Measurements from ENCODE around the gene AMIGO1. TPM values are rescaled to one million over a fixed set of nuclear protein-coding genes. Genes with fewer than 3 reads are reported as not detected.

The AMIGO1 gene
- total and polyA plus RNA-seq, 8 donors: 1.6 to 5.8 (median 5.0) TPM

GRCh38 chr1:109523706-109524105, 14.2 kb upstream of the AMIGO1 start:
- H3K4me1 ChIP-seq: no peaks in the 10 kb centered on the region
- TF ChIP-seq, protein P1, sequence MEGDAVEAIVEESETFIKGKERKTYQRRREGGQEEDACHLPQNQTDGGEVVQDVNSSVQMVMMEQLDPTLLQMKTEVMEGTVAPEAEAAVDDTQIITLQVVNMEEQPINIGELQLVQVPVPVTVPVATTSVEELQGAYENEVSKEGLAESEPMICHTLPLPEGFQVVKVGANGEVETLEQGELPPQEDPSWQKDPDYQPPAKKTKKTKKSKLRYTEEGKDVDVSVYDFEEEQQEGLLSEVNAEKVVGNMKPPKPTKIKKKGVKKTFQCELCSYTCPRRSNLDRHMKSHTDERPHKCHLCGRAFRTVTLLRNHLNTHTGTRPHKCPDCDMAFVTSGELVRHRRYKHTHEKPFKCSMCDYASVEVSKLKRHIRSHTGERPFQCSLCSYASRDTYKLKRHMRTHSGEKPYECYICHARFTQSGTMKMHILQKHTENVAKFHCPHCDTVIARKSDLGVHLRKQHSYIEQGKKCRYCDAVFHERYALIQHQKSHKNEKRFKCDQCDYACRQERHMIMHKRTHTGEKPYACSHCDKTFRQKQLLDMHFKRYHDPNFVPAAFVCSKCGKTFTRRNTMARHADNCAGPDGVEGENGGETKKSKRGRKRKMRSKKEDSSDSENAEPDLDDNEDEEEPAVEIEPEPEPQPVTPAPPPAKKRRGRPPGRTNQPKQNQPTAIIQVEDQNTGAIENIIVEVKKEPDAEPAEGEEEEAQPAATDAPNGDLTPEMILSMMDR (IDR thresholded peaks at IDR 0.05): no peak
- intact Hi-C loops (cut with DNase I): loop anchor here in 1 of 3 donors (10.0 kb wide), 1 partner anchor 249 kb away; no protein-coding TSS in a partner anchor
- FAIRE-seq: no peak
- H3K9me3 ChIP-seq: no peaks in the 10 kb centered on the region
- 69 to 88% methylated on average over 2 of the region's 2 CpGs for WGBS, 2 donors
- no peak overlapping the region for H3K27ac ChIP-seq
- ATAC-seq: no peak
- H3K4me3 ChIP-seq: no peak overlapping the region
- no peaks in the 10 kb centered on the region for H3K36me3 ChIP-seq
- no peak for DNase-seq
- H3K27me3 ChIP-seq: no peaks in the 10 kb centered on the region

- WGBS, 2 donors: 81 to 88% methylated on average over 7 of the region's 7 CpGs
- intact Hi-C loops (cut with DNase I): loop anchor here in 1 of 3 donors (10.0 kb wide), 1 partner anchor 247 kb away; no protein-coding TSS in a partner anchor
- ATAC-seq: no peak
These were observed 12.5 kb upstream of the AMIGO1 start for GRCh38 chr1:109522026-109522425.

DNA sequence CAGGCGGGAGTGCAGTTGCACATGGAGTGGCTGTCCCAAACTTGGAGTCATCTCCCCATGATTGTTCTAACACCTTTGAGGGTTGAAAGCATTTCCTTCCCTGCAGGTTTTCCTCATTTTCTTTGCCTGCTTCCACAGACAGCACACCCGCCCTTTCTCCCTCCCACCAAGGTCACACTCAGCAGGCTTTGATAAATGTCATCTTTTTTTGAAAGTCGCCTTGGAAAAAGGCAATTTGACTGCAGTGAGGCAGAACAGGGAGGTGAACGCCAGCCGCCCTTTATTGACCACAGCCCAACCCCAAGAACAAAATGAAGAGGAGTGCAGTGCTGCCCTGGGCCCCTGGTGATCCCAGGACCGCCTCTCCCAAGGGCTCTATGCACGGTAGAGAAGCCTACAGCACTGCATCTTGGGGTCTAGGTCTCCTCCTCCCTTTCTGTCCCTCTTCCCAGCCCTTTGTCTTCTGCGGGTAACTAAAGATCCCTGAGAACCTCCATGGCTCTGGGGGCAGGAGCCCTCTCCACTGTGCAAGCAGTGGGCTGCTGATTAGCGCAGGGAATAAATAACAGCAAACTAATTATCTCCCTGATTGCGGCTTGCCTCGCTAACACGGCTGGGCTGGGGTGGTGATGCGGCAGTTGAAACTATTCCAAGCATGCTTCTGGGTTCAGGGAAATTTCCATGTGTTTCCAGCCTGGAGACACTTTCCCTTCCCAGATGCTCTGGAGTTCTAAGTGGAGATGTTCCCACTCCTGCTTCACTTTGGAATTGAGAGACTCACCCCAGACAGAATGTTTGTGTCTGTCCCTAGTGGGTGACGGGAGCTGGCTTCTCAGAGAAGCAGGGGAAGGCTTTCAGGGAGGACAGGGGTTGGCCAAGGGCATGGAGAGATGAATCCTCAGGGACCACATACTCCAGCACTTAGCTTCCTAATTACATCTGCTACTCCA, 11.8 kb upstream of the AMIGO1 start:
- TF ChIP-seq, protein P1 (IDR thresholded peaks at IDR 0.05): no peak
- no peaks in the 10 kb centered on the region for H3K36me3 ChIP-seq
- WGBS, 2 donors: 36% methylated on average over 14 of the region's 14 CpGs
- H3K27ac ChIP-seq: no peak overlapping the region
- no peaks in the 10 kb centered on the region for H3K27me3 ChIP-seq
- intact Hi-C loops (cut with DNase I): loop anchor here in 1 of 3 donors (10.0 kb wide), 1 partner anchor 246 kb away; no protein-coding TSS in a partner anchor
- DNase-seq (no peak), ATAC-seq (peak in 1 of 4 donors; percentile 12), FAIRE-seq (no peak)
- no peaks in the 10 kb centered on the region for H3K9me3 ChIP-seq
- H3K4me3 ChIP-seq: no peak overlapping the region
- H3K4me1 ChIP-seq: no peaks in the 10 kb centered on the region

More at GRCh38 chr1:109522026-109522425, 12.5 kb upstream of the AMIGO1 start:
- no peaks in the 10 kb centered on the region for H3K9me3 ChIP-seq
- H3K4me1 ChIP-seq: no peaks in the 10 kb centered on the region
- TF ChIP-seq, protein P1 (IDR thresholded peaks at IDR 0.05): no peak
- no peak for FAIRE-seq
- H3K27ac ChIP-seq: no peak overlapping the region
- H3K36me3 ChIP-seq: no peaks in the 10 kb centered on the region
- no peak overlapping the region for H3K4me3 ChIP-seq
- H3K27me3 ChIP-seq: no peaks in the 10 kb centered on the region
- no peak for DNase-seq

- 77 to 82% methylated on average over 5 of the region's 5 CpGs for WGBS, 2 donors
- Histone ChIP-seq H3K4me3 (no peak overlapping the region), H3K36me3 (no peaks in the 10 kb centered on the region), H3K9me3 (no peaks in the 10 kb centered on the region), H3K27ac (no peak overlapping the region), H3K4me1 (no peaks in the 10 kb centered on the region), H3K27me3 (no peaks in the 10 kb centered on the region)
- TF ChIP-seq, protein P1 (IDR thresholded peaks at IDR 0.05): no peak
- intact Hi-C loops (cut with DNase I): no loop called here
- DNase-seq (no peak), FAIRE-seq (no peak), ATAC-seq (no peak)
These were observed 7.8 kb upstream of the AMIGO1 start for GRCh38 chr1:109517337-109517736.

GRCh38 chr1:109516872-109517271, 7.3 kb upstream of the AMIGO1 start:
- no peak overlapping the region for H3K27ac ChIP-seq
- H3K36me3 ChIP-seq: no peaks in the 10 kb centered on the region
- intact Hi-C loops (cut with DNase I): no loop called here
- TF ChIP-seq, protein P1 (IDR thresholded peaks at IDR 0.05): no peak
- H3K9me3 ChIP-seq: no peaks in the 10 kb centered on the region
- FAIRE-seq (no peak), DNase-seq (no peak), ATAC-seq (peak in 2 of 4 donors; percentile 30 to 42)
- H3K4me3 ChIP-seq: no peak overlapping the region
- WGBS, 2 donors: 55 to 57% methylated on average over 5 of the region's 5 CpGs
- H3K4me1 ChIP-seq: no peaks in the 10 kb centered on the region
- no peaks in the 10 kb centered on the region for H3K27me3 ChIP-seq

Data from pancreas (tissue), 10 donors.